GM19452 (cell line): ENCODE data around the gene C2orf68.
"Not testable (repeated sequence)": the region's sequence is repeated elsewhere in the genome, so short reads cannot be mapped to it uniquely, and the experiment has no call there.

Experiments
- ATAC-seq: cut with Tn5 transposase; IDR thresholded peaks from one replicate; pipeline ENCODE4 v1.9.1; 2021; ENCODE audit not compliant: unreplicated experiment

The C2orf68 gene

GRCh38 chr2:85583667-85584353 is 28.1 kb downstream of the C2orf68 start:
- ATAC-seq = no peak

GRCh38 chr2:85582492-85582891 is 29.4 kb downstream of the C2orf68 start:
- no peak for ATAC-seq

- ATAC-seq = no peak
Measured at GRCh38 chr2:85580206-85580605, 31.7 kb downstream of the C2orf68 start.

- no peak for ATAC-seq
Measured at GRCh38 chr2:85579266-85579935, 32.5 kb downstream of the C2orf68 start.

GRCh38 chr2:85578243-85579180 is 33.4 kb downstream of the C2orf68 start:
- no peak for ATAC-seq

- no peak for ATAC-seq
Measured at GRCh38 chr2:85577386-85578242, 34.3 kb downstream of the C2orf68 start, which contains the start of gene VAMP8. Gene VAMP8, plus strand, starts transcription at chr2:85577586. Its CDS starts 61 bp downstream, at chr2:85577647.

- ATAC-seq = no peak
Measured at GRCh38 chr2:85577063-85577385, 34.8 kb downstream of the C2orf68 start.

GRCh38 chr2:85575739-85576138 is 36.1 kb downstream of the C2orf68 start:
- no peak for ATAC-seq

- ATAC-seq = no peak
Measured at GRCh38 chr2:85566265-85566664, 45.6 kb downstream of the C2orf68 start.

- no peak for ATAC-seq
Measured at GRCh38 chr2:85564144-85564563, 47.7 kb downstream of the C2orf68 start.

GRCh38 chr2:85561280-85562212 is 50.3 kb downstream of the C2orf68 start, which contains the start of gene GGCX:
Gene GGCX, minus strand, starts transcription at chr2:85561493. Its CDS starts 65 bp downstream, at chr2:85561428.
- peak; percentile 93 for ATAC-seq

GRCh38 chr2:85560812-85561279 is 51.0 kb downstream of the C2orf68 start:
- no peak for ATAC-seq

- ATAC-seq = not testable (repeated sequence)
Measured at GRCh38 chr2:85560403-85560726, 51.5 kb downstream of the C2orf68 start.

- ATAC-seq = no peak
Measured at GRCh38 chr2:85558160-85558559, 53.7 kb downstream of the C2orf68 start.

GRCh38 chr2:85557130-85557529 is 54.7 kb downstream of the C2orf68 start:
- no peak for ATAC-seq
